Cardiac septum (tissue), 1 donor: ENCODE measurements around the gene MAP4K4. TPM values are rescaled to one million over a fixed set of nuclear protein-coding genes. Genes with fewer than 3 reads are reported as not detected.

Source experiments
- DNase-seq: peaks from one replicate; pipeline ENCODE4 v3.0.0-alpha.2; 2020; ENCODE audit warnings: low spot score
- intact Hi-C: fragments of 100-400 bp; cut with DNase I; formaldehyde crosslinking; loops from one replicate; pipeline ENCODE4 v1.14.0; 2022
- total RNA-seq: library from RNA; stranded (reverse); fragmentation: NEBNext Ultra II Directional; extraction: Animal tissue kit (Norgen Biotek cat#: 25700); gene quantifications from one replicate; pipeline ENCODE4 v1.2.1, GENCODE V29; 2021
- donor health status: DM: no; HTN: no; CAD: no.

The MAP4K4 gene
- total RNA-seq, 1 donor from 2014 or later: 135 TPM

- intact Hi-C loops: no loop called here
- DNase-seq: no peak
These were observed 146.6 kb downstream of the MAP4K4 start for GRCh38 chr2:101844055-101844635.

- intact Hi-C loops: no loop called here
- no peak for DNase-seq
These were observed 149.5 kb downstream of the MAP4K4 start for GRCh38 chr2:101846973-101847372.

- no peak for DNase-seq
- intact Hi-C loops: no loop called here
These were observed 150.3 kb downstream of the MAP4K4 start for GRCh38 chr2:101847661-101848339.

- no peak for DNase-seq
- intact Hi-C loops: no loop called here
These were observed 151.4 kb downstream of the MAP4K4 start for GRCh38 chr2:101848769-101849410.

- no peak for DNase-seq
- intact Hi-C loops: no loop called here
These were observed 152.9 kb downstream of the MAP4K4 start for GRCh38 chr2:101850450-101850849.

GRCh38 chr2:101850991-101851390, 153.5 kb downstream of the MAP4K4 start:
- intact Hi-C loops: no loop called here
- DNase-seq: no peak

- DNase-seq: no peak
- intact Hi-C loops: no loop called here
These were observed 155.3 kb downstream of the MAP4K4 start for GRCh38 chr2:101852824-101853223.

GRCh38 chr2:101854877-101855276, 157.4 kb downstream of the MAP4K4 start:
- no peak for DNase-seq
- intact Hi-C loops: no loop called here

GRCh38 chr2:101855776-101856175, 158.3 kb downstream of the MAP4K4 start:
- no peak for DNase-seq
- intact Hi-C loops: no loop called here

GRCh38 chr2:101858246-101858645, 160.7 kb downstream of the MAP4K4 start:
- no peak for DNase-seq
- intact Hi-C loops: no loop called here

GRCh38 chr2:101858910-101859309, 161.4 kb downstream of the MAP4K4 start:
- intact Hi-C loops: no loop called here
- DNase-seq: no peak

GRCh38 chr2:101859604-101860003, 162.1 kb downstream of the MAP4K4 start:
- intact Hi-C loops: no loop called here
- DNase-seq: no peak

- intact Hi-C loops: no loop called here
These were observed 162.7 kb downstream of the MAP4K4 start for GRCh38 chr2:101860157-101860556.

GRCh38 chr2:101860782-101861181, 163.3 kb downstream of the MAP4K4 start:
- DNase-seq: no peak
- intact Hi-C loops: no loop called here

More at GRCh38 chr2:101860157-101860556, 162.7 kb downstream of the MAP4K4 start:
- DNase-seq: no peak

- intact Hi-C loops: no loop called here
These were observed 163.9 kb downstream of the MAP4K4 start for GRCh38 chr2:101861382-101861781.

GRCh38 chr2:101863534-101863933, 166.0 kb downstream of the MAP4K4 start:
- intact Hi-C loops: no loop called here
- DNase-seq: no peak

More at GRCh38 chr2:101861382-101861781, 163.9 kb downstream of the MAP4K4 start:
- no peak for DNase-seq

GRCh38 chr2:101864426-101864825, 166.9 kb downstream of the MAP4K4 start:
- intact Hi-C loops: no loop called here
- DNase-seq: no peak

GRCh38 chr2:101868525-101868924, 171.0 kb downstream of the MAP4K4 start:
- intact Hi-C loops: no loop called here
- DNase-seq: no peak

GRCh38 chr2:101869527-101869926, 172.0 kb downstream of the MAP4K4 start:
- intact Hi-C loops: no loop called here
- no peak for DNase-seq

- intact Hi-C loops: loop anchor here (10.0 kb wide), 1 partner anchor 374 kb away; no protein-coding TSS in a partner anchor
- no peak for DNase-seq
These were observed 172.9 kb downstream of the MAP4K4 start for GRCh38 chr2:101870444-101870843.

GRCh38 chr2:101871480-101871879, 174.0 kb downstream of the MAP4K4 start:
- no peak for DNase-seq
- intact Hi-C loops: loop anchor here (10.0 kb wide), 1 partner anchor 373 kb away; no protein-coding TSS in a partner anchor
